Measurements from ENCODE around the gene RICTOR. TPM values are rescaled to one million over a fixed set of nuclear protein-coding genes. Genes with fewer than 3 reads are reported as not detected.

The RICTOR gene
- total RNA-seq, 1 experiment from 2014 or later = 22.4 TPM

GRCh38 chr5:38938973-38939372, 135.2 kb downstream of the RICTOR start:
- Mint-ChIP-seq H3K4me1 (no peaks in the 10 kb centered on the region), H3K9me3 (no peaks in the 10 kb centered on the region), H3K27ac (no peak overlapping the region), H3K36me3 (peaks cover 8% of the 10 kb centered on the region), H3K4me3 (no peak overlapping the region), H3K27me3 (ENCODE audit: low read depth) (no peaks in the 10 kb centered on the region)
- POLR2A ChIA-PET = no interaction called here
- DNase-seq (ENCODE audit: low spot score) = no peak
- ATAC-seq = no peak
- no peak for TF ChIP-seq NFYB (CRISPR knock-in tag; conservative IDR thresholded peaks at IDR 0.05; ENCODE audit: low read depth)
- TF ChIP-seq PRRX2 (CRISPR knock-in tag; IDR thresholded peaks at IDR 0.05) = no peak
- no peak for TF ChIP-seq RELA (CRISPR knock-in tag; IDR thresholded peaks at IDR 0.05; ENCODE audit: borderline replicate concordance)
- no peak for TF ChIP-seq ZMAT4 (CRISPR knock-in tag; IDR thresholded peaks at IDR 0.05)
- TF ChIP-seq AR (CRISPR knock-in tag; IDR thresholded peaks at IDR 0.05) = no peak
- no peak for TF ChIP-seq NR1H2 (CRISPR knock-in tag; IDR thresholded peaks at IDR 0.05)
- no peak for TF ChIP-seq ARID4B (CRISPR knock-in tag; IDR thresholded peaks at IDR 0.05; ENCODE audit: borderline replicate concordance)
- TF ChIP-seq PRDM15 (CRISPR knock-in tag; IDR thresholded peaks at IDR 0.05) = no peak
- TF ChIP-seq USF2 (CRISPR knock-in tag; IDR thresholded peaks at IDR 0.05) = no peak
- no peak for TF ChIP-seq ZNF219 (CRISPR knock-in tag; IDR thresholded peaks at IDR 0.05; ENCODE audit: borderline replicate concordance)
- no peak for TF ChIP-seq ZNF317 (CRISPR knock-in tag; IDR thresholded peaks at IDR 0.05; ENCODE audit: borderline replicate concordance, low read depth)
- no peak for TF ChIP-seq ZBTB43 (CRISPR knock-in tag; IDR thresholded peaks at IDR 0.05)
- no peak for TF ChIP-seq IRF1 (CRISPR knock-in tag; IDR thresholded peaks at IDR 0.05)
- no peak for TF ChIP-seq ZNF512 (CRISPR knock-in tag; IDR thresholded peaks at IDR 0.05; ENCODE audit: borderline replicate concordance)
- no peak for TF ChIP-seq ZNF232 (CRISPR knock-in tag; IDR thresholded peaks at IDR 0.05)
- CTCF ChIA-PET = no interaction called here
